Kidney (tissue), 14 donors: ENCODE measurements around the gene APCDD1. TPM values are rescaled to one million over a fixed set of nuclear protein-coding genes. Genes with fewer than 3 reads are reported as not detected.

Experiments
- DNase-seq, 5 donors: peaks; one replicate each; pipeline ENCODE4 v3.0.0-alpha.2; 2013 to 2020
- FAIRE-seq: peaks from 2 replicates; lab custom pipeline; 2012; peaks lifted over from hg19 to GRCh38; lab: Jason Lieb, UNC
- H3K27ac ChIP-seq, 2 donors: one replicate each; pipeline ENCODE4 v1.7.0; 2013; ENCODE audit warnings: low read depth in 2 of 2, low read length in 2 of 2, inconsistent platforms in 1 of 2
- H3K27me3 ChIP-seq: one replicate; pipeline ENCODE4 v1.7.1; 2013; ENCODE audit warnings: low read length, inconsistent platforms; ENCODE audit not compliant: control insufficient read depth, insufficient read depth
- H3K36me3 ChIP-seq, 3 donors: one replicate each; pipeline versions ENCODE4 v1.7.0 to v1.7.1; 2013; ENCODE audit warnings: low read length in 3 of 3, control low read depth in 1 of 3, inconsistent platforms in 1 of 3; ENCODE audit not compliant: insufficient read depth in 3 of 3, control insufficient read depth in 2 of 3
- H3K4me1 ChIP-seq, 3 donors: one replicate each; pipeline versions ENCODE4 v1.7.0 to v1.7.1; 2013; ENCODE audit warnings: low read length in 3 of 3, inconsistent platforms in 1 of 3, low read depth in 1 of 3; ENCODE audit not compliant: control insufficient read depth in 2 of 3, insufficient read depth in 2 of 3
- H3K4me3 ChIP-seq, 3 donors: one replicate each; pipeline versions ENCODE4 v1.7.0 to v1.8.1; 2013; ENCODE audit warnings: low read length in 3 of 3, control low read depth in 1 of 3, inconsistent platforms in 1 of 3
- H3K9ac ChIP-seq, 3 donors: one replicate each; pipeline versions ENCODE4 v1.7.0 to v1.7.1; 2013; ENCODE audit warnings: low read length in 3 of 3, control low read depth in 1 of 3, inconsistent platforms in 1 of 3
- H3K9me3 ChIP-seq, 3 donors: one replicate each; pipeline versions ENCODE4 v1.7.0 to v1.7.1; 2013; ENCODE audit warnings: low read length in 3 of 3, control low read depth in 1 of 3, inconsistent platforms in 1 of 3; ENCODE audit not compliant: control insufficient read depth in 2 of 3, insufficient read depth in 1 of 3
- CTCF ChIP-seq: IDR thresholded peaks from 3 replicates; pipeline ENCODE4 v1.5.1; 2012; ENCODE audit warnings: mild to moderate bottlenecking, moderate library complexity, borderline replicate concordance; ENCODE audit not compliant: insufficient read depth; ENCODE audit errors: extremely low read depth
- intact Hi-C: fragments of 100-400 bp; cut with DNase I; formaldehyde crosslinking; loops from one replicate; pipeline ENCODE4 v1.11.1; 2022
- polyA plus RNA-seq: library from polyadenylated mRNA; stranded (reverse); fragments of 350-450 nt; fragmentation: Illumina TruSeq; extraction: RNeasy Lipid Tissue Mini Kit (QIAGEN cat#74804); gene quantifications from one replicate; pipeline ENCODE4 v1.2.3, GENCODE V29; 2014; ENCODE audit warnings: low read depth, low replicate concordance; ENCODE audit not compliant: insufficient read depth
- total RNA-seq: library from RNA; stranded (reverse); fragmentation: NEBNext Ultra II Directional; extraction: Animal tissue kit (Norgen Biotek cat#: 25700); gene quantifications from one replicate; pipeline ENCODE4 v1.2.1, GENCODE V29; 2021
- donor health status: control.
- donor health status: control.
- donor health status: control.
- donor health status: control.
- donor health status: control.
- donor health status: DM: yes; HTN: yes; CAD: no.
- donor health status: Normal renal cell carcinoma (clear cell type).

Gene APCDD1
- total and polyA plus RNA-seq, 2 donors from 2014 or later, result 2.8 to 22.9 TPM

DNA sequence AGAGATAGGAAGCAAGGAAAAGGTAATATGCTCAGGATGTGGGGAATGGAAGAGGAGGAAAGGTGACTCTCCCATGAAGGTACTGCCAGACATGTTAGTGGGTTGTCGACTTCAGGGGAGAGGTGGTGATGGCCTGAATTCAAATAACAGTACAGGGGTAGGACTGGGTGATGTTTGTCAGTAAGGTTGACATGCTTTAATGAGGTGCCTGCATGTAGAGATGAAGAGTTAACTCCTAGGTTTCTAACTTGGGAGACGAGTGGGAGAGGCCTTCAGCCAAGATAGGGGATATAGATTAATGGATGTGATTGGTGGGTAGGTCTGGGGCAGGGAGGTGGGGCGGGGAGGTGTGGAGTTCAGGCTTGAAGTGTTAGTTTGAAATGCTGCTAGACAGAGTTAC is 74.0 kb downstream of the APCDD1 start:
- Histone ChIP-seq H3K36me3 (no peaks in the 10 kb centered on the region), H3K27ac (no peak overlapping the region), H3K4me1 (peaks cover 0 to 10% (median 4%) of the 10 kb centered on the region in 3 donors), H3K9me3 (no peaks in the 10 kb centered on the region), H3K27me3 (no peaks in the 10 kb centered on the region), H3K9ac (no peak overlapping the region), H3K4me3 (no peak overlapping the region)
- FAIRE-seq (no peak), DNase-seq (no peak)
- intact Hi-C loops, result no loop called here
- TF ChIP-seq CTCF, result no peak

DNA sequence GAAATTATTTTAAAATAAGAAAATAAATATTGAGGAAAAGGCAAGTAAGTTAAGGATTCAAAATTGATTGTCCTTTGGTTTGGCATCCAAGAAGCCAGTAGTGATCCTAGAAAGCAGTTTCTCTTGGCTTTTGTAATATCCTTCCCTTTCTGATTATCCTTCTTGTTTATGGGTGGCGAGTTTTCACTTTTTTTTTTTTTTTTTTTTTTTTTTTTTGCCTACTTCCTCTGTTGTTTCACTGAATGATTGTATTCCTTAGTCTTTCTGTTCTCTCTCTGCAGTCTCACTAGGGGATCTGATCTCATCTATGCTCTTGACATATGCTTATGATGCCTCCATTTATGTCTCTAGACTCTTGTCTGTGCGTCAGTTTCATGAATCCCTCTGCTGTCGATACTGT is 75.6 kb downstream of the APCDD1 start:
- FAIRE-seq, result no peak
- Histone ChIP-seq H3K9me3 (no peaks in the 10 kb centered on the region), H3K27ac (no peak overlapping the region), H3K27me3 (no peaks in the 10 kb centered on the region), H3K4me3 (no peak overlapping the region), H3K4me1 (peaks cover 0 to 10% (median 2%) of the 10 kb centered on the region in 3 donors), H3K36me3 (no peaks in the 10 kb centered on the region), H3K9ac (no peak overlapping the region)
- no peak for DNase-seq
- TF ChIP-seq CTCF, result no peak
- intact Hi-C loops, result no loop called here

- DNase-seq (no peak), FAIRE-seq (no peak)
- Histone ChIP-seq H3K36me3 (no peaks in the 10 kb centered on the region), H3K9me3 (no peaks in the 10 kb centered on the region), H3K27me3 (no peaks in the 10 kb centered on the region), H3K4me1 (peaks cover 0 to 10% (median 0%) of the 10 kb centered on the region in 3 donors), H3K9ac (no peak overlapping the region), H3K27ac (no peak overlapping the region), H3K4me3 (no peak overlapping the region)
- intact Hi-C loops, result no loop called here
- no peak for TF ChIP-seq CTCF
Observed at GRCh38 chr18:10530852-10531251, 76.4 kb downstream of the APCDD1 start.

GRCh38 chr18:10533111-10533510 is 78.7 kb downstream of the APCDD1 start:
- Histone ChIP-seq H3K9me3 (no peaks in the 10 kb centered on the region), H3K9ac (no peak overlapping the region), H3K4me1 (no peaks in the 10 kb centered on the region), H3K27me3 (no peaks in the 10 kb centered on the region), H3K4me3 (no peak overlapping the region), H3K27ac (no peak overlapping the region), H3K36me3 (no peaks in the 10 kb centered on the region)
- intact Hi-C loops, result no loop called here
- no peak for FAIRE-seq
- TF ChIP-seq CTCF, result no peak
- no peak for DNase-seq
